ENCODE data around the gene PPP1R11. TPM values are rescaled to one million over a fixed set of nuclear protein-coding genes. Genes with fewer than 3 reads are reported as not detected.

PPP1R11 gene
- total and polyA plus RNA-seq, 9 of the 15 experiments (the other 6 are each of a cell fraction or from before 2014, with no cell fraction given), result 17.8 to 94.8 (median 44.6) TPM

DNA sequence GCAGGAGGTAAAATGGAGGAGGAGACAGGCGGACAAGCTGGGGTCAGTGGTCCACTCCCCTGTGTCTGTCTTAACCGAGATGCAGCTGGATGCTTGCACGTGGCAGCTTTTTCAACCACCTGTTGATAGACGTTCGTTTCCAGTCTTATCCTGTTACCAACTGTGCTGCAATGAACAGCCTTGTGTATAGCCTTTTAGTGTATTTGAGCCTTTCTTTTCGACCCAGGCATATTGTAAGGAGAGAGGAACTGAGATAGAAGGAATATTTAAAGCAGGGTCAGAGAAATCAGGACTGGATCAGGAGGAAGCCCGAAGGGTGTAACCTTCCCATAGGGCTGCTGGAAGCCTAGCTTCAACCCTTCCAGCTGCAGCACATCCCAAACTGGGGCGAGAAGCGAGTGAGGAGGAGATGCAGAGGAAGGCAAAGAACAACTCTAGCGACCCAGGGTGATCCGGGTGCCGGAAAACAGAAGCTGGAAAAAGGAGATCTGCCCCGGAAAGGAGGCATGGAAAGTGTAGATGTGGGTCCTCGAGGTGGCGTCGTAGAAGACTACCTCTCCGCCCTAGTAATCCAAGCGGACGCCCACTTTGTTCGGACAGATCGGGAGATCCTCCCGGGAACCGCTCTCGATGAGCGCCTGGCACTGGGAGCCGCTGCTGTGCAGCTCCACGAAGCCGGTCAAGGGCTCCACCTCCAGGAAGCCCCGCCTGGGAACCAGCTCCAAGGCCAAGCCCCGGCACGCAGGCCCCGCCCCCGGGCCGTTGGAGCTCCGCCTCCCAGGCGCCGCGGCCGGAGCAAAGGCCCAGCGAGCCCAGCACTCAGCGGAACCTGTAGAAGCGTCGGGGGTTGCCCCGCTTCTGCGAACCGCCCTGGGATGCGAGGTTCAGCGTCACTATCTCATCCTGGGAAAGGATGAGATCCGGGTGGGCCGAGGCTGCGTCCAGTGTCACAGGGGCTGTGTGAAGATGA is 34.7 kb downstream of the PPP1R11 start (continued):
- TF ChIP-seq, protein P1, sequence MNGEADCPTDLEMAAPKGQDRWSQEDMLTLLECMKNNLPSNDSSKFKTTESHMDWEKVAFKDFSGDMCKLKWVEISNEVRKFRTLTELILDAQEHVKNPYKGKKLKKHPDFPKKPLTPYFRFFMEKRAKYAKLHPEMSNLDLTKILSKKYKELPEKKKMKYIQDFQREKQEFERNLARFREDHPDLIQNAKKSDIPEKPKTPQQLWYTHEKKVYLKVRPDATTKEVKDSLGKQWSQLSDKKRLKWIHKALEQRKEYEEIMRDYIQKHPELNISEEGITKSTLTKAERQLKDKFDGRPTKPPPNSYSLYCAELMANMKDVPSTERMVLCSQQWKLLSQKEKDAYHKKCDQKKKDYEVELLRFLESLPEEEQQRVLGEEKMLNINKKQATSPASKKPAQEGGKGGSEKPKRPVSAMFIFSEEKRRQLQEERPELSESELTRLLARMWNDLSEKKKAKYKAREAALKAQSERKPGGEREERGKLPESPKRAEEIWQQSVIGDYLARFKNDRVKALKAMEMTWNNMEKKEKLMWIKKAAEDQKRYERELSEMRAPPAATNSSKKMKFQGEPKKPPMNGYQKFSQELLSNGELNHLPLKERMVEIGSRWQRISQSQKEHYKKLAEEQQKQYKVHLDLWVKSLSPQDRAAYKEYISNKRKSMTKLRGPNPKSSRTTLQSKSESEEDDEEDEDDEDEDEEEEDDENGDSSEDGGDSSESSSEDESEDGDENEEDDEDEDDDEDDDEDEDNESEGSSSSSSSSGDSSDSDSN (IDR thresholded peaks at IDR 0.05; ENCODE audit: borderline replicate concordance in 1 of 2, low read depth in 2 of 2, low read length in 2 of 2), result 0 out of 4 replicates have a peak, but pooled peaks of 1 of the 2 experiments have one; percentile 27
- TF ChIP-seq MAZ (CRISPR knock-in tag; conservative IDR thresholded peaks at IDR 0.05 in 1 of 2, IDR thresholded peaks at IDR 0.05 in 1 of 2) (peak; percentile 42 to 77; a peak in 3 of 4 replicates), SRF (CRISPR knock-in tag; IDR thresholded peaks at IDR 0.05) (peak in 1 of 2 experiments; percentile 60; a peak in 2 of 4 replicates), HDAC2 (IDR thresholded peaks at IDR 0.05) (0 out of 2 replicates have a peak, but pooled peaks have one; percentile 30), FOXA3 (CRISPR knock-in tag; conservative IDR thresholded peaks at IDR 0.05 in 1 of 2, IDR thresholded peaks at IDR 0.05 in 1 of 2) (0 out of 4 replicates have a peak, but pooled peaks of 1 of the 2 experiments have one; percentile 36), SRSF9 (IDR thresholded peaks at IDR 0.05; ENCODE audit: borderline replicate concordance, low read depth, low read length) (no peak), TRIM24 (IDR thresholded peaks at IDR 0.05) (no peak), FOXM1 (IDR thresholded peaks at IDR 0.05; ENCODE audit: low read depth) (no peak), FOXM1 (CRISPR knock-in tag; IDR thresholded peaks at IDR 0.05; ENCODE audit: low read depth) (no peak), CXXC5 (CRISPR knock-in tag; IDR thresholded peaks at IDR 0.05) (peak; percentile 39; the same call in 1 of the 2 replicates), TEAD1 (CRISPR knock-in tag; IDR thresholded peaks at IDR 0.05) (0 out of 4 replicates have a peak, but pooled peaks of 1 of the 2 experiments have one; percentile 26), CHD4 (IDR thresholded peaks at IDR 0.05; ENCODE audit: insufficient read depth, insufficient replicate concordance, low read depth, low read length, poor library complexity, severe bottlenecking) (no peak)
- TF ChIP-seq, protein P2, sequence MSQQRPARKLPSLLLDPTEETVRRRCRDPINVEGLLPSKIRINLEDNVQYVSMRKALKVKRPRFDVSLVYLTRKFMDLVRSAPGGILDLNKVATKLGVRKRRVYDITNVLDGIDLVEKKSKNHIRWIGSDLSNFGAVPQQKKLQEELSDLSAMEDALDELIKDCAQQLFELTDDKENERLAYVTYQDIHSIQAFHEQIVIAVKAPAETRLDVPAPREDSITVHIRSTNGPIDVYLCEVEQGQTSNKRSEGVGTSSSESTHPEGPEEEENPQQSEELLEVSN (IDR thresholded peaks at IDR 0.05; ENCODE audit: borderline replicate concordance in 1 of 2, extremely low read depth in 1 of 2, insufficient read depth in 1 of 2, insufficient read length in 1 of 2, low read depth in 1 of 2, low read length in 1 of 2, poor library complexity in 1 of 2, severe bottlenecking in 1 of 2), result peak; percentile 33 to 79
- TF ChIP-seq, protein P3, sequence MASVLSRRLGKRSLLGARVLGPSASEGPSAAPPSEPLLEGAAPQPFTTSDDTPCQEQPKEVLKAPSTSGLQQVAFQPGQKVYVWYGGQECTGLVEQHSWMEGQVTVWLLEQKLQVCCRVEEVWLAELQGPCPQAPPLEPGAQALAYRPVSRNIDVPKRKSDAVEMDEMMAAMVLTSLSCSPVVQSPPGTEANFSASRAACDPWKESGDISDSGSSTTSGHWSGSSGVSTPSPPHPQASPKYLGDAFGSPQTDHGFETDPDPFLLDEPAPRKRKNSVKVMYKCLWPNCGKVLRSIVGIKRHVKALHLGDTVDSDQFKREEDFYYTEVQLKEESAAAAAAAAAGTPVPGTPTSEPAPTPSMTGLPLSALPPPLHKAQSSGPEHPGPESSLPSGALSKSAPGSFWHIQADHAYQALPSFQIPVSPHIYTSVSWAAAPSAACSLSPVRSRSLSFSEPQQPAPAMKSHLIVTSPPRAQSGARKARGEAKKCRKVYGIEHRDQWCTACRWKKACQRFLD (CRISPR knock-in tag; IDR thresholded peaks at IDR 0.05), result 0 out of 2 replicates have a peak, but pooled peaks have one; percentile 17
- TF ChIP-seq, protein P4, sequence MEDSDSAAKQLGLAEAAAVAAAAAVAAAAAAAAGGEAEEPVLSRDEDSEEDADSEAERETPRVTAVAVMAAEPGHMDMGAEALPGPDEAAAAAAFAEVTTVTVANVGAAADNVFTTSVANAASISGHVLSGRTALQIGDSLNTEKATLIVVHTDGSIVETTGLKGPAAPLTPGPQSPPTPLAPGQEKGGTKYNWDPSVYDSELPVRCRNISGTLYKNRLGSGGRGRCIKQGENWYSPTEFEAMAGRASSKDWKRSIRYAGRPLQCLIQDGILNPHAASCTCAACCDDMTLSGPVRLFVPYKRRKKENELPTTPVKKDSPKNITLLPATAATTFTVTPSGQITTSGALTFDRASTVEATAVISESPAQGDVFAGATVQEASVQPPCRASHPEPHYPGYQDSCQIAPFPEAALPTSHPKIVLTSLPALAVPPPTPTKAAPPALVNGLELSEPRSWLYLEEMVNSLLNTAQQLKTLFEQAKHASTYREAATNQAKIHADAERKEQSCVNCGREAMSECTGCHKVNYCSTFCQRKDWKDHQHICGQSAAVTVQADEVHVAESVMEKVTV (CRISPR knock-in tag; IDR thresholded peaks at IDR 0.05), result no peak
